ENCODE results near the gene USP49. TPM values are rescaled to one million over a fixed set of nuclear protein-coding genes. Genes with fewer than 3 reads are reported as not detected.

The USP49 gene
- total RNA-seq, 1 experiment from 2014 or later = 2.3 TPM

DNA sequence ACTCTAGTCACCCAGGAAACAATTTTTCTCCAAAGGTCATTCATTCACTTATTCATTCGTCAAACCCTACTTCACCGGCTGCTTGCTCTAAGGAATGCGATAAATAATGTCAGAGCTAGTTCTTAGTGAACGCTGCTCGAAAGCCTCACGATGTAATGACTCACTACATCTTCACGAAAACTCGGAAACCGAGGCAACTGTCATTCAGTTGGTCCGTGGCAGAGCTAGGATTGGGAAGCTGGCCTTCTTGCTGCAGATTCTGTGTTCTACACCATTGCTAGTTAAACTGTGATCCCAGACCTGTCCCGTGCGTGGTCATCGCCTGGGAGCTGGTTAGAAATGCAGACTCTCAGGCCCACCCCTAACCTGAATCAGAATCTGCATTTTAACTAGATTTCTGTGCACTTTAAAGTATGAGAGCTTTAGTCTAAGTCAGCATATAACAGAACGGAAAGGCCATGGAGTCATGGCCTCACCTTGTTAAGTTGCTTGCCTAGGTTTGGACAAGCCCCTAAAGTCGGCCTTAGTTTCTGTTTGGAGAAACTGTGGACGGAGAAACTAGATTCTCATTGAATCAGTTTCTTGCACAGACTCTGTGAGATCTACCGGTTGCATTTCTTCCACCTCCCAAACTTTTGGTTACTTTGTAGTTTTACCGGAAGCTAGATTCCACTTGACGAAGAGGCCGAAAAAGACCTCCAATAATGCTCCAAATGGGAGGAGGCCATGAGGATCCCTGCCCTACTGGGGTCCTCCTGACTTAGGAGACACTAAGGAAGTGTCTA, 47.1 kb upstream of the USP49 start:
- ChIA-PET POLR2A (ENCODE audit: unreplicated experiment) (no interaction called here), CTCF (interaction anchor here (0.6 to 1.0 kb wide), 2 partner anchors 95 to 106 kb away, joined by 3 to 4 read pairs; no protein-coding TSS in a partner anchor)
- peak overlapping the region; percentile 35 for H3K9ac ChIP-seq (ENCODE audit: low read length)
- peaks cover 24% of the 10 kb centered on the region for H3K4me1 ChIP-seq (ENCODE audit: insufficient read depth, low read length)
- H3F3A ChIP-seq (ENCODE audit: low read length, unreplicated experiment) = no peaks in the 10 kb centered on the region
- no peaks in the 10 kb centered on the region for H4K20me1 ChIP-seq (ENCODE audit: low read length)
- peak overlapping the region; percentile 87 for H3K4me3 ChIP-seq (ENCODE audit: low read length)
- H3K27ac ChIP-seq (ENCODE audit: low read length) = peak overlapping the region; percentile 35
- no peaks in the 10 kb centered on the region for H3K9me3 ChIP-seq (ENCODE audit: low read length)
- H3K79me2 ChIP-seq (ENCODE audit: low read length) = peaks cover 35% of the 10 kb centered on the region
- ATAC-seq (peak; percentile 10; the same call in 1 of the 2 replicates), DNase-seq (no peak)
- no peaks in the 10 kb centered on the region for H3K9me2 ChIP-seq (replicated peaks; ENCODE audit: low read length)
- peak overlapping the region; percentile 97 for H2AFZ ChIP-seq (ENCODE audit: low read length)
- no peaks in the 10 kb centered on the region; the same call in 1 of the 2 replicates for H3K36me3 ChIP-seq (ENCODE audit: low read depth, low read length)
- intact Hi-C loops (cut with micrococcal nuclease) = loop anchor here (1.0 kb wide), 1 partner anchor 102 kb away; no protein-coding TSS in a partner anchor
- TF ChIP-seq, protein P1, sequence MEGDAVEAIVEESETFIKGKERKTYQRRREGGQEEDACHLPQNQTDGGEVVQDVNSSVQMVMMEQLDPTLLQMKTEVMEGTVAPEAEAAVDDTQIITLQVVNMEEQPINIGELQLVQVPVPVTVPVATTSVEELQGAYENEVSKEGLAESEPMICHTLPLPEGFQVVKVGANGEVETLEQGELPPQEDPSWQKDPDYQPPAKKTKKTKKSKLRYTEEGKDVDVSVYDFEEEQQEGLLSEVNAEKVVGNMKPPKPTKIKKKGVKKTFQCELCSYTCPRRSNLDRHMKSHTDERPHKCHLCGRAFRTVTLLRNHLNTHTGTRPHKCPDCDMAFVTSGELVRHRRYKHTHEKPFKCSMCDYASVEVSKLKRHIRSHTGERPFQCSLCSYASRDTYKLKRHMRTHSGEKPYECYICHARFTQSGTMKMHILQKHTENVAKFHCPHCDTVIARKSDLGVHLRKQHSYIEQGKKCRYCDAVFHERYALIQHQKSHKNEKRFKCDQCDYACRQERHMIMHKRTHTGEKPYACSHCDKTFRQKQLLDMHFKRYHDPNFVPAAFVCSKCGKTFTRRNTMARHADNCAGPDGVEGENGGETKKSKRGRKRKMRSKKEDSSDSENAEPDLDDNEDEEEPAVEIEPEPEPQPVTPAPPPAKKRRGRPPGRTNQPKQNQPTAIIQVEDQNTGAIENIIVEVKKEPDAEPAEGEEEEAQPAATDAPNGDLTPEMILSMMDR (conservative IDR thresholded peaks at IDR 0.05; ENCODE audit: low read depth, low read length) = no peak
- TF ChIP-seq EZH2 (IDR thresholded peaks at IDR 0.05; ENCODE audit: low read length, unreplicated experiment) = no peak
- TF ChIP-seq EZH2phosphoT487 (IDR thresholded peaks at IDR 0.05; ENCODE audit: borderline replicate concordance, low read length) = no peak
- no peaks in the 10 kb centered on the region for H3K27me3 ChIP-seq (ENCODE audit: low read length)
- TSS peak; percentile 79 for BruUV-seq (replicated peaks)
- H3K4me2 ChIP-seq (ENCODE audit: low read length) = peak overlapping the region; percentile 84

- no TSS peak for BruUV-seq (replicated peaks)
- Histone ChIP-seq H3K27ac (ENCODE audit: low read length) (peak within 1 kb of the TSS; percentile 35), H3K9ac (ENCODE audit: low read length) (peak within 1 kb of the TSS; percentile 64), H3K27me3 (ENCODE audit: low read length) (no peaks in the 10 kb centered on the region), H3K79me2 (ENCODE audit: low read length) (peaks cover 35% of the 10 kb centered on the region), H3K9me3 (ENCODE audit: low read length) (no peaks in the 10 kb centered on the region), H3K9me2 (replicated peaks; ENCODE audit: low read length) (no peaks in the 10 kb centered on the region), H2AFZ (ENCODE audit: low read length) (peak within 1 kb of the TSS; percentile 97), H4K20me1 (ENCODE audit: low read length) (no peaks in the 10 kb centered on the region), H3F3A (ENCODE audit: low read length, unreplicated experiment) (no peaks in the 10 kb centered on the region), H3K4me3 (ENCODE audit: low read length) (peak within 1 kb of the TSS; percentile 87), H3K36me3 (ENCODE audit: low read depth, low read length) (peaks cover 8% of the 10 kb centered on the region; the same call in 1 of the 2 replicates), H3K4me1 (ENCODE audit: insufficient read depth, low read length) (peaks cover 29% of the 10 kb centered on the region), H3K4me2 (ENCODE audit: low read length) (peak within 1 kb of the TSS; percentile 92)
- POLR2A ChIA-PET (ENCODE audit: unreplicated experiment) = interaction anchor here (0.6 kb wide), 1 partner anchor 630 kb away, joined by 4 read pairs; no protein-coding TSS in a partner anchor
- intact Hi-C loops (cut with micrococcal nuclease) = loop anchor here (1.0 kb wide), 1 partner anchor 103 kb away; no protein-coding TSS in a partner anchor
- CTCF ChIA-PET = interaction anchor here (1.0 kb wide), 2 partner anchors 20 to 94 kb away, joined by 3 to 4 read pairs; partner anchors contain the start of genes BYSL and MED20
- DNase-seq (peak; percentile 96), ATAC-seq (peak; percentile 92)
- no peak for TF ChIP-seq EZH2 (IDR thresholded peaks at IDR 0.05; ENCODE audit: low read length, unreplicated experiment)
- TF ChIP-seq, protein P1 (conservative IDR thresholded peaks at IDR 0.05; ENCODE audit: low read depth, low read length) = no peak
- TF ChIP-seq EZH2phosphoT487 (IDR thresholded peaks at IDR 0.05; ENCODE audit: borderline replicate concordance, low read length) = no peak
Measured at GRCh38 chr6:41941280-41942066, 46.3 kb upstream of the USP49 start, which contains the start of gene CCND3. Gene CCND3 (minus strand): TSS chr6:41941808. CDS start chr6:41941649, 159 bp downstream.

Measured in PC-3 (cell line).